Activated naive CD4-positive, alpha-beta T cell (primary cell): ENCODE measurements around the gene C1orf21.

Experiments used
- DNase-seq, 4 experiments: peaks; one replicate each; lab custom pipeline; 2025; lab: John Stamatoyannopoulos, UW

Gene C1orf21

GRCh38 chr1:184555665-184556641, 169.1 kb downstream of the C1orf21 start:
- no peak for DNase-seq

DNA sequence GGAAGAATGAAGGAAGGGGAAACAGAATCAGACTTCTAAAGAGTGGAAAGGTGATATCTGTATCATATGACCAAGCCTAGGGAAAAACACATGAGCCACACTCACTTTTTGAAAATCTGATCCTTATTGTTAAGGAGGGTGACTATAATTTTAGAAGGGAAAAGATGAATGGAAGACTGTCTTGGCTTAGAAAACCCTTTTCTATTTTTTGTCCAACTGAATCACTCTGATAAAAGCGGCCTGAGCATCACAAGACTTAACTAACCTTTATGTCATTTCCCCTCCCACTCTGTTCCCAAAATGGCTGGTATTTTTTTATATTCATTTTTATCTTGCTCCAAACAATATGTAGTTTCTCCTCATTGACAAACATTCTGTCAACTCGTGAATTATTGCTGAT, 169.8 kb downstream of the C1orf21 start:
- no peak for DNase-seq

- DNase-seq: no peak
These were observed 170.9 kb downstream of the C1orf21 start for GRCh38 chr1:184557423-184558347.

DNA sequence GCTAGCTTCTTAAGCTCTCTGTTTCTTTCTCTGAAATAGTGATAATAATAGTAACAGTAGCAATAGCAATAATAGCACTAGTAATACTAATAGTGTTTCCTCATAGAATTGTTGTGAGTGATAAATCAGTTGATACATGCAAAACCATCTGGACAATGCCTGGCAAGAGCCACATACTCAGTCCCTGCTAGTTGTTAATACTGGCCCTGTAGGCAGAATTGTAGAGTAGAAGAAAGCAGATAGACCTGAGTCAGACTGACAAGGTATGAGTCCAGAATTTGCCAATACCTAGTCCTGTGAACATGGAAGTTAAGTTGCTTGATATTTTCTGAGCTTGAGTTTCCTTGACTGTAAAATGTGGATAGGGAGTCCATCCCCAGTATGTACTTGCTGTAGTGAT, 171.9 kb downstream of the C1orf21 start:
- no peak for DNase-seq

GRCh38 chr1:184559117-184559713, 172.4 kb downstream of the C1orf21 start:
- no peak for DNase-seq

GRCh38 chr1:184562806-184563205, 176.0 kb downstream of the C1orf21 start:
- DNase-seq: no peak

- no peak for DNase-seq
These were observed 176.5 kb downstream of the C1orf21 start for GRCh38 chr1:184563308-184563707.

GRCh38 chr1:184567009-184567408, 180.2 kb downstream of the C1orf21 start:
- DNase-seq: no peak

DNA sequence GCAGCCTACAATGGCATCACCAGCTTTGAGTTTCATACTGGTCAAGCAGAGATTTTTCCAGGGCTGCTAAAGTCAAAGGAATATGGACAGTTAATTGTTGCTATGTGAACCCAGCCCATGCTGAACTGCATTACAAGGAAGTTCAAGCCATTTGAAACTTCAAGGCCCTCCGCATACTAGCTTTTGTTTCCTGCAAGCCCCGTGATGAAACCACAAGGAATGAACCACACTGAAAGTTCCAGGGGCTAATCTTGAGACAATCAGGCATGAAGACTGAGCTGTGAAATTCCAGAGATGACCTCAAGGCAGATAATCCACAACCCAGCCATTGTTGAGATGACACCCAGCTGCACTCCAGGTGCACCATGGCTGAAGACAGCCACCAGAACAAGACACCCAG, 180.8 kb downstream of the C1orf21 start:
- DNase-seq: no peak

DNA sequence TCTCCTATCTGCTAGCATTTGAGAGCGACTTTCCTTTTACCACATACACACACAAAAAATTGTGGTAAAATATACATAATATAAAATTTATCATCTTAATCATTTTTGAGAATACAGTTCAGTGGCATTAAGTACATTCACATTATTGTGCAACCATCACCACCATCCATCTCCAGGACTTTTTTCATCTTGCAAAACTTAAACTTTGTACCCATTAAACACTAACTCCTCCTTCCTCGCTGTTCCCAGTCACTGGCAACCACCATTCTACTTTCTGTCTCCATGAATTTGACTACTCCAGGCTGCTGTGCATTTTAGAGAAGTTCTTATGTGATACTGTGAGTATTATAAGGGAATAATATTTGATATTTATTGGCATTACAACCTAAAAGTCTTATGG, 181.3 kb downstream of the C1orf21 start:
- no peak for DNase-seq

DNA sequence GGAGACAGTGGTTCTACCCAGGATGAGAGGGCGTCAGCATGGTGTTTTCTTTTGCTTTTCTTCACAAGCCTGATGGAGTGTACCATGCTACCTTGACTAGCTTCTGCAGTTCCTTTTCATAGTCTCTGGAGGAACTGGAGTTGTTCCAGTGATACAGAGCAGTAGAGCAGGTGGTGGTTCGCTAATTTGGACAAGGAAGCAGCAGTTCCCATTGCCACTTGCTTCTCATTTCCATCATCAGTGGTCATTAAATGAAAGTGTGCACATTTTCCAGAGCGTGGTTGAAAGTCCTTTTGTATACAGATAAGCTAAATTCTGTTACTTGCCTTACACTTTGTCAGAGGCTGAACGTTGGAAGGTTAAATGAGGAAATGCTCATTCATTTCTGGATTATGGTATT, 182.3 kb downstream of the C1orf21 start:
- DNase-seq: no peak

- DNase-seq: no peak
These were observed 187.8 kb downstream of the C1orf21 start for GRCh38 chr1:184574588-184574987.

GRCh38 chr1:184576822-184577221, 190.0 kb downstream of the C1orf21 start:
- no peak for DNase-seq

DNA sequence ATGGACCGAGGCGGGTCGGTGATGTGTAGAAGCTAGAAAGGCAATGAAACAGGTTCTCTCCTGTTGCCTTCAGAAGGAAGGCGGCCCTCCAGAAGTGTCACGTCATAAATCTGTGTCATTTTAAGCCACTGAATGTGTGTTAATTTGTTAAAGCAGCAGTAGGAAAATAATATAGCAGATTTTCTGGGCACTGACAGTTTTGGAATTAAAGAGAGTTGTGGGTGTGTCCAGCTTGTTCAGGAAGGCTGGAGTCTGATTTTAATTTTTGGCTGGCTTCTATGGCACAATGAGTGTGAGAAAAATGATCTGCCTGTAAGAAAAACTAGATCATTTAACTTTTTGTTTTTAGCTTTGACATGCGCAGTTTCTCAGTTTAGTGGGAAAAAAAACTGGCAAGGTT, 190.5 kb downstream of the C1orf21 start:
- no peak for DNase-seq

GRCh38 chr1:184582411-184582810, 195.6 kb downstream of the C1orf21 start:
- no peak for DNase-seq

DNA sequence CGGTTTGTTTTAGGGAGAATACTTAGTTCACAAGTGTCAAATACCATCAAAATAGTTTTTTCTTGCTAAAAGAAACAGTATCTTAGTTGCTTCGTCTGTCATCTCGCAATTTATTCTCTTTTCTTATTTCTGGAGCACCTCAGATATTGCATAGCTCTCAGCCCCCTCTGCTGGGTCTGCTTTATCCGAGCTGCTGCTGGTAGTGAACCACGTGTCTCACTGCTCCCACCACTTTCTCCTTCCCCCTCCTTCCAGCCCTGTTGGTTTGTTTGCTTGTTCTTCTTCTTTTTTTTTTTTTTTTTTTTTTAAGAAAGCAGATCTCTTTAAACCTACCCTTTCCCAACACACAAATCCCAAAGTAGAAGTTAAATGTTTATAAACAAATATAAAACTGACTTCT, 197.0 kb downstream of the C1orf21 start:
- DNase-seq: no peak

- DNase-seq: no peak
These were observed 201.9 kb downstream of the C1orf21 start for GRCh38 chr1:184588701-184589100.

- no peak for DNase-seq
These were observed 203.4 kb downstream of the C1orf21 start for GRCh38 chr1:184590163-184590750.

- DNase-seq: no peak
These were observed 206.8 kb downstream of the C1orf21 start for GRCh38 chr1:184593597-184593996.

- no peak for DNase-seq
These were observed 208.8 kb downstream of the C1orf21 start for GRCh38 chr1:184595596-184595995.

- no peak for DNase-seq
These were observed 210.3 kb downstream of the C1orf21 start for GRCh38 chr1:184596950-184597645.
